Body of pancreas (tissue), 4 donors: ENCODE results near the gene PDCD4.

ENCODE experiments used
- POLR2A ChIP-seq, 3 donors: fragments of 450-650 bp; IDR thresholded peaks; one replicate each; pipeline ENCODE4 v1.6.1; 2016; ENCODE audit warnings: antibody characterized with exemption in 3 of 3, mild to moderate bottlenecking in 2 of 3
- TF ChIP-seq, protein P1 (sequence below), 7 experiments: fragments of 450-650 bp in 4 of 7; fragments of 200-600 bp in 3 of 7; sonication (generic) in 3 of 7; IDR thresholded peaks; one replicate each; pipeline ENCODE4 v1.5.1; 2016 to 2019; ENCODE audit warnings: antibody characterized with exemption in 7 of 7

DNA sequence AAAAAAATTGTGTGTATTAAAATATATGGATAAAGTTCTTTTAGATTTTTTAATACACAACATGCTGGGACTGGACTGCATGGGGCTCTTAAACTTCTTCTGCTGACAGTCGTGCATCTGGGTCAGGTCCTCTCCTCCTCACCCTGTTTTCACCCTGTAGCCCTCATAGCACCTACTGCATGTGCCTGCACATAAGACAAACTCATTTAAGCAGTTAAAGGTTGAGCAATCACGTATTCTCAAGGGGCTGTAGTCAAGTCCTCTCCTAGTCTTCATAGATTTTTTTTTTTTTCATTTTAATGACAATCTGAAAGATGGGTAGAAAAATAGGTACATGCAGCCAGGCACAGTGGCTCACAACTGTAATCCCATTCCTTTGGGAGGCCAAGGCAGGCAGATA, 23.6 kb upstream of the PDCD4 start:
- TF ChIP-seq, protein P1, sequence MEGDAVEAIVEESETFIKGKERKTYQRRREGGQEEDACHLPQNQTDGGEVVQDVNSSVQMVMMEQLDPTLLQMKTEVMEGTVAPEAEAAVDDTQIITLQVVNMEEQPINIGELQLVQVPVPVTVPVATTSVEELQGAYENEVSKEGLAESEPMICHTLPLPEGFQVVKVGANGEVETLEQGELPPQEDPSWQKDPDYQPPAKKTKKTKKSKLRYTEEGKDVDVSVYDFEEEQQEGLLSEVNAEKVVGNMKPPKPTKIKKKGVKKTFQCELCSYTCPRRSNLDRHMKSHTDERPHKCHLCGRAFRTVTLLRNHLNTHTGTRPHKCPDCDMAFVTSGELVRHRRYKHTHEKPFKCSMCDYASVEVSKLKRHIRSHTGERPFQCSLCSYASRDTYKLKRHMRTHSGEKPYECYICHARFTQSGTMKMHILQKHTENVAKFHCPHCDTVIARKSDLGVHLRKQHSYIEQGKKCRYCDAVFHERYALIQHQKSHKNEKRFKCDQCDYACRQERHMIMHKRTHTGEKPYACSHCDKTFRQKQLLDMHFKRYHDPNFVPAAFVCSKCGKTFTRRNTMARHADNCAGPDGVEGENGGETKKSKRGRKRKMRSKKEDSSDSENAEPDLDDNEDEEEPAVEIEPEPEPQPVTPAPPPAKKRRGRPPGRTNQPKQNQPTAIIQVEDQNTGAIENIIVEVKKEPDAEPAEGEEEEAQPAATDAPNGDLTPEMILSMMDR (IDR thresholded peaks at IDR 0.05), result no peak
- TF ChIP-seq POLR2A (IDR thresholded peaks at IDR 0.05), result peak in 1 of 3 donors; percentile 2
